Ascending aorta (tissue), 2 donors: ENCODE results near the gene TUBB4A. TPM values are rescaled to one million over a fixed set of nuclear protein-coding genes. Genes with fewer than 3 reads are reported as not detected.
A peak's percentile ranks its signal among the peaks of the same experiment; 100 is the strongest.
"Not testable (repeated sequence)": the region's sequence is repeated elsewhere in the genome, so short reads cannot be mapped to it uniquely, and the experiment has no call there.

Experiments
- DNase-seq, 2 donors: peaks; one replicate each; pipeline ENCODE4 v3.0.0-alpha.2; 2019; ENCODE audit warnings: low spot score in 2 of 2
- H3K27ac ChIP-seq, 2 donors: fragments of 200-600 bp; sonication (generic); one replicate each; pipeline ENCODE4 v1.5.1; 2016 to 2017; ENCODE audit warnings: mild to moderate bottlenecking in 1 of 2
- H3K27me3 ChIP-seq: fragments of 200-600 bp; sonication (generic); one replicate; pipeline ENCODE4 v1.5.1; 2017
- H3K36me3 ChIP-seq, 2 donors: fragments of 200-600 bp; sonication (generic); one replicate each; pipeline ENCODE4 v1.5.1; 2016
- H3K4me1 ChIP-seq, 2 donors: fragments of 200-600 bp; sonication (generic); one replicate each; pipeline ENCODE4 v1.5.1; 2016 to 2017; ENCODE audit warnings: mild to moderate bottlenecking in 1 of 2
- H3K4me3 ChIP-seq, 2 donors: fragments of 200-600 bp; sonication (generic); one replicate each; pipeline ENCODE4 v1.5.1; 2016 to 2017; ENCODE audit warnings: mild to moderate bottlenecking in 1 of 2
- H3K9me3 ChIP-seq, 2 donors: fragments of 200-600 bp; sonication (generic); one replicate each; pipeline ENCODE4 v1.5.1; 2016
- intact Hi-C: fragments of 100-400 bp; cut with DNase I; formaldehyde crosslinking; loops from one replicate; pipeline ENCODE4 v1.15.1; 2023
- total RNA-seq: library from RNA; depleted of rRNA; stranded (reverse); fragments of >200 nt; gene quantifications from one replicate; pipeline ENCODE4 v1.1.0, GENCODE V29; 2016
- TF ChIP-seq, protein P1 (sequence below), 3 experiments: fragments of 200-600 bp in 2 of 3; fragments of 450-650 bp in 1 of 3; sonication (generic) in 2 of 3; IDR thresholded peaks; one replicate each; pipeline ENCODE4 v1.5.1; 2016 to 2019; ENCODE audit warnings: antibody characterized with exemption in 3 of 3, mild to moderate bottlenecking in 1 of 3, moderate library complexity in 1 of 3

TUBB4A gene
- 0.75 TPM for total RNA-seq

DNA sequence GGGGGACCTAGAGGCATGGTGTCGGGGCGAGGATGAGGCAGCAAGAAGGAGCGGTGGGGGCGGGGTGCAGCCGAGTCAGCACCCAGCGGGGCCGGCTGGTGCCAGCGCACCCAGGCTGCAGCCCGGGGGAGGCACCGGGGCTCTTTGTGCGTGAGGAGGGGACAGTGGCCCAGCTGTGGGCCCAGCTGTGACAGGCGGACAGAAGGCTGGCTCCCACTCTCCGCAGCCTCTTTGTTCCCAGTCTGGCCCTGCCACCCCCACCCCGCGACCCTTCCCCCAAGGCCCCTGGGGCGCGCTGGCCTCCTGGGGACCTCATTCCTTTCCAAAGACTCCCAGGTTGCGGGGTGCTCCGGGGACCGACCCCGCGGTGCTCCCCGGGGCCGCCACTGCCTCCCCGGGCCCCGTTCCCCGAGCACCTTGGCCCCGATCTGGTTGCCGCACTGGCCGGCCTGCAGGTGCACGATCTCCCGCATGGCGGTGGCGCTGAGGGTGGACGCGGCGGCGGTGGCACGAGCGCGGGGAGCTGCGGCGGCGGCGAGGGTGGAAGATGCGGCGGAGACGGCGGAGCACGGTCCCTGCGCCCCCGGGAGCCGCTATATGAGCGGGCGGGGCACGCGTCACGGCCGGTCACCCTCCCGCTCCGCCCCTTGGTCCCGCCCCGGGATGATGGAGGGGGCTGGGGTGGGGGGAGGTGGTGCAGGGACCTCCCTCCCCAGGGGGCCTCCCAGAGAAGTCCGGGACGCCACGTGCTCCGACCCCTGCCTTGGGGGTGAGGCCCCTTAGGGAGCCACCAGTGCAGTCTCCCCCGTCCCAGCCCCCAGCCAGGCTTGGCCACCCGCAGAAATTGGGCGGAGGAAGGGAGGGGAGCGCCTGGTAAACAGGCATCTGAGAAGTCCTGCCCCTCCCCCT, at the start of gene TUBB4A:
TSS of gene TUBB4A (minus strand) at position 570 of the 909 bp plus-strand sequence. CDS start at position 473, 97 bp downstream.
- H3K4me3 ChIP-seq = peak within 1 kb of the TSS; percentile 47 to 51
- TF ChIP-seq, protein P1, sequence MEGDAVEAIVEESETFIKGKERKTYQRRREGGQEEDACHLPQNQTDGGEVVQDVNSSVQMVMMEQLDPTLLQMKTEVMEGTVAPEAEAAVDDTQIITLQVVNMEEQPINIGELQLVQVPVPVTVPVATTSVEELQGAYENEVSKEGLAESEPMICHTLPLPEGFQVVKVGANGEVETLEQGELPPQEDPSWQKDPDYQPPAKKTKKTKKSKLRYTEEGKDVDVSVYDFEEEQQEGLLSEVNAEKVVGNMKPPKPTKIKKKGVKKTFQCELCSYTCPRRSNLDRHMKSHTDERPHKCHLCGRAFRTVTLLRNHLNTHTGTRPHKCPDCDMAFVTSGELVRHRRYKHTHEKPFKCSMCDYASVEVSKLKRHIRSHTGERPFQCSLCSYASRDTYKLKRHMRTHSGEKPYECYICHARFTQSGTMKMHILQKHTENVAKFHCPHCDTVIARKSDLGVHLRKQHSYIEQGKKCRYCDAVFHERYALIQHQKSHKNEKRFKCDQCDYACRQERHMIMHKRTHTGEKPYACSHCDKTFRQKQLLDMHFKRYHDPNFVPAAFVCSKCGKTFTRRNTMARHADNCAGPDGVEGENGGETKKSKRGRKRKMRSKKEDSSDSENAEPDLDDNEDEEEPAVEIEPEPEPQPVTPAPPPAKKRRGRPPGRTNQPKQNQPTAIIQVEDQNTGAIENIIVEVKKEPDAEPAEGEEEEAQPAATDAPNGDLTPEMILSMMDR (IDR thresholded peaks at IDR 0.05) = no peak
- no peak for DNase-seq
- H3K9me3 ChIP-seq = no peaks in the 10 kb centered on the region
- no peak within 1 kb of the TSS for H3K27ac ChIP-seq
- H3K4me1 ChIP-seq = peaks cover 0 to 5% of the 10 kb centered on the region in 2 donors
- peaks cover 15% of the 10 kb centered on the region for H3K27me3 ChIP-seq
- intact Hi-C loops = no loop called here
- no peaks in the 10 kb centered on the region for H3K36me3 ChIP-seq

DNA sequence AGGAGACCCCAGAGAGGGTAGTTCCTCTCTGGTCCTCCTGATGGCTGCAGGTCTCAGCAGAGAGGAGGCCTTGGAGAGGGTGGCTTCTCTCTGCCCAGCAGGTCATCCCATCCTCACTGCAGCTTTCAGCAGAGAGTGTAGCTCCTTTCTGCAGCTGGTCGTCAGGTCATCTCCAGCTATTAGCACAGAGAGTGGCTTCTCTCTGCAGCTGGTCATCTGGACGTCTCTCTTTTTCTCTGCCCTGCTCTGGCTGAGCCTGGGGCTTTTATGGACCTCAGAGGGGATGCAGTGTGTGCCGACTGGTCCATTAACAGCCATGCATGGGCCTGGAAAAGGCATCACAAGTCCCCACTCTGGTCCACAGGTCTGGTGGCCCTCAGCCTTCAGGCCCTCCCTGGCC, 49.0 kb upstream of the TUBB4A start:
- TF ChIP-seq, protein P1 (IDR thresholded peaks at IDR 0.05) = no peak
- H3K27me3 ChIP-seq = no peaks in the 10 kb centered on the region
- intact Hi-C loops = no loop called here
- DNase-seq = no peak
- H3K4me1 ChIP-seq = no peaks in the 10 kb centered on the region
- H3K27ac ChIP-seq = no peak overlapping the region
- no peaks in the 10 kb centered on the region for H3K36me3 ChIP-seq
- no peaks in the 10 kb centered on the region for H3K9me3 ChIP-seq
- H3K4me3 ChIP-seq = no peak overlapping the region

DNA sequence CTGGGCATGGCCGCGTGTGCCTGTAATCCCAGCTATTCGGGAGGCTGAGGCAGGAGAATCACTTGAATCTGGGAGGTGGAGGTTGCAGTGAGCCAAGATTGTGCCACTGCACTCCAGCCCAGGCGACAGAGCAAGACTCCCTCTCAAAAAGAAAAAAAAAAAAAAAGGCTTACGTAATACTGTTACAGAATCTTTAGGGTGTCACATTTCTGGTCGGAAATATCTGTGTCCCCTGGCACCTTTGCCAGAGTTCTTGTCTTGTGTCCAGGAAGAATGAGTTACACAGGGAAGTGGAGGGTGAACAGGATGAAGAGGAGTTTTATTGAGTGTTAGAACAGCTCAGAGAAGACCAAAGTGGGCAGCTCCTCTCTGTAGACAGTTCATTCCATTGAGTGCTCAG, 48.6 kb upstream of the TUBB4A start:
- H3K27me3 ChIP-seq, H3K36me3 ChIP-seq, H3K4me3 ChIP-seq, H3K9me3 ChIP-seq, H3K4me1 ChIP-seq, DNase-seq, intact Hi-C loops, H3K27ac ChIP-seq: not testable (repeated sequence)

DNA sequence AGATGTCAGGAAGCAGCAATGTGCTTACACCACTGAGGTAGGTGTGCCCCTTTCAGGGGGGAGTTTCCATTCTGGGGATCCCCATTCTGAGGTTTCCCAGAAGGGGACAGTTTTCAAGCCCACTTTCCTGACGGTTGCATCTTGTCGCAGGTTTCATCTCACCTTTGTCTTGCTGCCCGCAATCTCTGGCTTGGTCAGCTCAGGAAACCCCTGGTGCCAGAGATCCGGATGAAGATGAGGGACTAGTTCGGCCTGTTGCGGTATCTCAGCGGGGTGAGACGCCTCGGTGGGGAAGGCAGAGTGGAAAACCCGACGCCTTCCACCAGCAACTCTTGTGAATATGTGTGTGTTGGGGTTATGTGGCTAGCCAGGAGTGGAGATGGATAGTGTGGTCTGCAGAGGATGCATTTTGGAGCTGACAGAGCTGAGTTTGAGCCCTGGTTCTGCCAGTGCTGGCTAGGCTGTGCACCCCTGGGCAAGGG, 41.8 kb upstream of the TUBB4A start:
- intact Hi-C loops = no loop called here
- Histone ChIP-seq H3K27ac (no peak overlapping the region), H3K4me1 (no peaks in the 10 kb centered on the region), H3K27me3 (no peaks in the 10 kb centered on the region), H3K9me3 (no peaks in the 10 kb centered on the region), H3K36me3 (no peaks in the 10 kb centered on the region), H3K4me3 (no peak overlapping the region)
- DNase-seq = no peak
- TF ChIP-seq, protein P1 (IDR thresholded peaks at IDR 0.05) = no peak

DNA sequence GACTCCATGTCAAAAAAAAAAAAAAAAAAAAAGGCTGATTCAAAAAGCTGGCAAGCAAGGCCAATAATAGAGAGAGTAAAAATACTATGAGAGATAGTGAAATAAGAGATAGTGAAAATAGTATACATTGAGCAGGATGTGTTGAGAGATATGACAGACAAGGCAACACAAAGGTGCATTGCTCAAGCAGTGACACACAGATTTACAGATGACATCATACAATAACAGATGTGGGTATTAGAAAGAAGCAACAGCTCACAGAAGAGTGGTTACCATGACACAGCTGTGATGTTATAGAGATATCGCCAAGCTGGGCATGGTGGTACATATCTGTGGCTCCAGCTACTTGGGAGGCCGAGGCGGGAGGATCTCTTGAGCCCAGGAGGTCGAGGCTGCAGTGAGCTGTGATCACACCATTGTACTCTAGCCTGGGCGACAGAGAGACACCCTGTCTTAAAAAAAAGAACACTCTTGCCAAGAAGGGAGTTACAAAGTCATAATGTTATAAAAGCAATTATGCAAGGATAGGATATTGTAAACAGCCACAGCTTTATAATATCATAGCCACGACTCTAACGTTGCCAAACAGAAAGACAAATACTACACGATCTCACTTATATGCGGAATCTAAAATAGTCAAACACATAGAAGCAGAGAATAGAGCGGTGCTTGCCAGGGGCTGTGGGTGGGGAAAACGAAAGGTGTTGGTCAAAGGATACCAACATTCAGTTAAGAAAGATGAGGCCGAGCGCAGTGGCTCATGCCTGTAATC, 39.0 kb upstream of the TUBB4A start:
- Histone ChIP-seq H3K36me3 (no peaks in the 10 kb centered on the region), H3K27ac (no peak overlapping the region), H3K4me1 (no peaks in the 10 kb centered on the region), H3K4me3 (no peak overlapping the region), H3K27me3 (no peaks in the 10 kb centered on the region), H3K9me3 (no peaks in the 10 kb centered on the region)
- intact Hi-C loops = no loop called here
- TF ChIP-seq, protein P1 (IDR thresholded peaks at IDR 0.05) = no peak
- no peak for DNase-seq

DNA sequence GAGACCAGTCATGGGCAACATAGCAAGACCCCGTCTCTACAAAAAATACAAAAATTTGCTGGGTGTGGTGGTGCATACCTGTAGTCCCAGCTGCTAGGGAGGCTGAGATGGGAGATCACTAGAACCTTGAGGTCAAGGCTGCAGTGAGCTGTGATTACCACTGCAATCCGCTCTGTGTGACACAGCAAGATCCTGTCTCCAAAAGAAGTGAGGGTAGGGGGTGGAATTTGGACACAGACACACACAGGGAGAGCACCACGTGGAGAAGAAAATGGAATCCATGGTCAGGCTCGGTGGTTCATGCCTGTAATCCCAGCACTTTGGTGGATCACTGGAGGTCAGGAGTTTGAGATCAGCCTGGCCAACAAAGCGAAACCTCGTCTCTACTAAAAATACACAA, 37.4 kb upstream of the TUBB4A start:
- no peak overlapping the region for H3K4me3 ChIP-seq
- no peaks in the 10 kb centered on the region for H3K4me1 ChIP-seq
- intact Hi-C loops = no loop called here
- DNase-seq = no peak
- no peak overlapping the region for H3K27ac ChIP-seq
- TF ChIP-seq, protein P1 (IDR thresholded peaks at IDR 0.05) = no peak
- H3K27me3 ChIP-seq = no peaks in the 10 kb centered on the region
- H3K9me3 ChIP-seq = no peaks in the 10 kb centered on the region
- H3K36me3 ChIP-seq = no peaks in the 10 kb centered on the region
